ENCODE measurements around the gene TMUB2. TPM values are rescaled to one million over a fixed set of nuclear protein-coding genes. Genes with fewer than 3 reads are reported as not detected.

Gene TMUB2
- total and polyA plus RNA-seq, 2 of the 13 experiments (the other 11 are each of a cell fraction or from before 2014, with no cell fraction given) = 26.9 to 50.8 TPM

DNA sequence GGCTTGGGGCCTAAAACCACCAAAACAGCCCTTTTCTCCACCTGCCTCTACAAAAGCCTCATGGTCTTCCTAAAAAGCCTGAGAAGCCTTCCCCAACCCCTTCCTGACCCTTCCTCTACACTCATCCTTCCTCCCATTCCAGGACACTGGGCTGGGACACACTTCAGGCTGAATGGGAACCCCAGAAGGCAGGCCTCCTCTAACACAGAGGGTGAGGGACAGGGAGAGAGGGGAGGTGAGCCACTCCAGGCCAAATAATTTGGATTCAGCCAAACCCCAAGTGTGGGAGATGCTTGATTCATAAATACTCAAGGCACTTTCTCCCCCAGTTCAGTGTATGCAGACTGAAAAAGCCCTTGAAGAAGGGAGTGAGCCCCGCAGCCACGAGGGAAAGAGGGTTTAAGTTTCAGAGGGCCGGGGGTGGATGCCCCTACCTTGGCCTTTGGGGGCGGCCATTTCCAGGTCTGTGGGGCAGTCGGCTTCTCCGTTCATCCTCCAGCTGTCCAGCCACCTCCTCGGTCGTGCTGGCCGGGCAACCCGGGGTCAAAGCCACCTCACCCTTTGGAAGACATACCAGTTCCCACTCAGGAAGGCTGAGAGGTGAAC is 31.1 kb downstream of the TMUB2 start (continued):
- TF ChIP-seq NONO (IDR thresholded peaks at IDR 0.05) = no peak
- TF ChIP-seq NONO (CRISPR knock-in tag; conservative IDR thresholded peaks at IDR 0.05) = 0 out of 2 replicates have a peak, but pooled peaks have one; percentile 3
- TF ChIP-seq, protein P1, sequence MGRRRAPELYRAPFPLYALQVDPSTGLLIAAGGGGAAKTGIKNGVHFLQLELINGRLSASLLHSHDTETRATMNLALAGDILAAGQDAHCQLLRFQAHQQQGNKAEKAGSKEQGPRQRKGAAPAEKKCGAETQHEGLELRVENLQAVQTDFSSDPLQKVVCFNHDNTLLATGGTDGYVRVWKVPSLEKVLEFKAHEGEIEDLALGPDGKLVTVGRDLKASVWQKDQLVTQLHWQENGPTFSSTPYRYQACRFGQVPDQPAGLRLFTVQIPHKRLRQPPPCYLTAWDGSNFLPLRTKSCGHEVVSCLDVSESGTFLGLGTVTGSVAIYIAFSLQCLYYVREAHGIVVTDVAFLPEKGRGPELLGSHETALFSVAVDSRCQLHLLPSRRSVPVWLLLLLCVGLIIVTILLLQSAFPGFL (CRISPR knock-in tag; IDR thresholded peaks at IDR 0.05) = no peak
- TF ChIP-seq NBN (conservative IDR thresholded peaks at IDR 0.05) = no peak
- peak; percentile 13; the same call in 1 of the 2 replicates for TF ChIP-seq BORCS8-MEF2B (CRISPR knock-in tag; IDR thresholded peaks at IDR 0.05)
- TF ChIP-seq GMEB2 (CRISPR knock-in tag; IDR thresholded peaks at IDR 0.05; ENCODE audit: low read depth) = no peak
- TF ChIP-seq ZKSCAN8 (CRISPR knock-in tag; IDR thresholded peaks at IDR 0.05; ENCODE audit: borderline replicate concordance) = no peak
- no peak for TF ChIP-seq ATF4 (CRISPR knock-in tag; IDR thresholded peaks at IDR 0.05)
- TF ChIP-seq, protein P2, sequence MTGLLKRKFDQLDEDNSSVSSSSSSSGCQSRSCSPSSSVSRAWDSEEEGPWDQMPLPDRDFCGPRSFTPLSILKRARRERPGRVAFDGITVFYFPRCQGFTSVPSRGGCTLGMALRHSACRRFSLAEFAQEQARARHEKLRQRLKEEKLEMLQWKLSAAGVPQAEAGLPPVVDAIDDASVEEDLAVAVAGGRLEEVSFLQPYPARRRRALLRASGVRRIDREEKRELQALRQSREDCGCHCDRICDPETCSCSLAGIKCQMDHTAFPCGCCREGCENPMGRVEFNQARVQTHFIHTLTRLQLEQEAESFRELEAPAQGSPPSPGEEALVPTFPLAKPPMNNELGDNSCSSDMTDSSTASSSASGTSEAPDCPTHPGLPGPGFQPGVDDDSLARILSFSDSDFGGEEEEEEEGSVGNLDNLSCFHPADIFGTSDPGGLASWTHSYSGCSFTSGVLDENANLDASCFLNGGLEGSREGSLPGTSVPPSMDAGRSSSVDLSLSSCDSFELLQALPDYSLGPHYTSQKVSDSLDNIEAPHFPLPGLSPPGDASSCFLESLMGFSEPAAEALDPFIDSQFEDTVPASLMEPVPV (CRISPR knock-in tag; IDR thresholded peaks at IDR 0.05) = no peak
- no peak for TF ChIP-seq ZNF773 (CRISPR knock-in tag; IDR thresholded peaks at IDR 0.05; ENCODE audit: borderline replicate concordance)
- peak; percentile 84 for TF ChIP-seq ZNF605 (CRISPR knock-in tag; IDR thresholded peaks at IDR 0.05)
- TF ChIP-seq, protein P3, sequence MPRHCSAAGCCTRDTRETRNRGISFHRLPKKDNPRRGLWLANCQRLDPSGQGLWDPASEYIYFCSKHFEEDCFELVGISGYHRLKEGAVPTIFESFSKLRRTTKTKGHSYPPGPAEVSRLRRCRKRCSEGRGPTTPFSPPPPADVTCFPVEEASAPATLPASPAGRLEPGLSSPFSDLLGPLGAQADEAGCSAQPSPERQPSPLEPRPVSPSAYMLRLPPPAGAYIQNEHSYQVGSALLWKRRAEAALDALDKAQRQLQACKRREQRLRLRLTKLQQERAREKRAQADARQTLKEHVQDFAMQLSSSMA (CRISPR knock-in tag; IDR thresholded peaks at IDR 0.05) = no peak
- TF ChIP-seq RCOR2 (CRISPR knock-in tag; IDR thresholded peaks at IDR 0.05) = no peak
- TF ChIP-seq PHF21A (CRISPR knock-in tag; IDR thresholded peaks at IDR 0.05) = 0 out of 2 replicates have a peak, but pooled peaks have one; percentile 26
- TF ChIP-seq SNRNP70 (IDR thresholded peaks at IDR 0.05; ENCODE audit: low read depth, low read length) = no peak
- no peak for TF ChIP-seq PHF8 (CRISPR knock-in tag; IDR thresholded peaks at IDR 0.05)
- TF ChIP-seq, protein P4, sequence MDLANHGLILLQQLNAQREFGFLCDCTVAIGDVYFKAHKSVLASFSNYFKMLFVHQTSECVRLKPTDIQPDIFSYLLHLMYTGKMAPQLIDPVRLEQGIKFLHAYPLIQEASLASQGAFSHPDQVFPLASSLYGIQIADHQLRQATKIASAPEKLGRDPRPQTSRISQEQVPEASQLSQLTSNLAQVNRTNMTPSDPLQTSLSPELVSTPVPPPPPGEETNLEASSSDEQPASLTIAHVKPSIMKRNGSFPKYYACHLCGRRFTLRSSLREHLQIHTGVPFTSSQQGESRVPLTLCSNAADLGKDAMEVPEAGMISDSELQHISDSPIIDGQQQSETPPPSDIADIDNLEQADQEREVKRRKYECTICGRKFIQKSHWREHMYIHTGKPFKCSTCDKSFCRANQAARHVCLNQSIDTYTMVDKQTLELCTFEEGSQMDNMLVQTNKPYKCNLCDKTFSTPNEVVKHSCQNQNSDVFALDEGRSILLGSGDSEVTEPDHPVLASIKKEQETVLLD (CRISPR knock-in tag; IDR thresholded peaks at IDR 0.05; ENCODE audit: low read depth) = no peak
- no peak for TF ChIP-seq TSC22D2 (CRISPR knock-in tag; IDR thresholded peaks at IDR 0.05; ENCODE audit: borderline replicate concordance)
- no peak for TF ChIP-seq ZNF619 (CRISPR knock-in tag; IDR thresholded peaks at IDR 0.05)
- no peak for TF ChIP-seq RAD21 (CRISPR knock-in tag; IDR thresholded peaks at IDR 0.05)
- TF ChIP-seq SOX13 (IDR thresholded peaks at IDR 0.05) = no peak
- no peak for TF ChIP-seq SOX13 (CRISPR knock-in tag; conservative IDR thresholded peaks at IDR 0.05 in 1 of 2, IDR thresholded peaks at IDR 0.05 in 1 of 2)
- no peak for TF ChIP-seq IRX3 (CRISPR knock-in tag; IDR thresholded peaks at IDR 0.05; ENCODE audit: borderline replicate concordance, low read depth)
- 0 out of 2 replicates have a peak, but pooled peaks have one; percentile 20 for TF ChIP-seq ZNF143 (CRISPR knock-in tag; IDR thresholded peaks at IDR 0.05)

Measured in HepG2 (cell line).